HCT116 (cell line): Measurements from ENCODE around the gene MYO1E. TPM values are rescaled to one million over a fixed set of nuclear protein-coding genes. Genes with fewer than 3 reads are reported as not detected.

Source experiments
- ATAC-seq: fragments of 200-7000 bp; cut with Tn5 transposase; 2 replicates; pipeline ENCODE4 v1.9.1; 2020; ENCODE audit warnings: mild to moderate bottlenecking, moderate library complexity
- BruUV-seq: library from RNA; stranded (reverse); fragments of 400-500 nt; replicated peaks from 2 replicates; lab custom pipeline; 2021; lab: Mats Ljungman, UMichigan
- CTCF ChIA-PET: fragments of 300-600 bp; sonication (Branson Sonifier 250); formaldehyde crosslinking; loops from one replicate; lab custom pipeline; 2021; ENCODE audit warnings: antibody characterized with exemption; lab: Charles Lee
- POLR2A ChIA-PET: fragments of 300-600, 350-600 bp; sonication (Branson Sonifier 250); formaldehyde crosslinking; loops from one replicate; lab custom pipeline; 2021; ENCODE audit warnings: antibody characterized with exemption; lab: Charles Lee
- RAD21 ChIA-PET, 2 experiments: fragments of 300-600 bp; sonication (Branson Sonifier 250); formaldehyde crosslinking; loops; one replicate each; lab custom pipeline; 2023; ENCODE audit warnings: low total read pairs in 2 of 2; ENCODE audit not compliant: uncharacterized antibody in 2 of 2, unreplicated experiment in 2 of 2, low non-redundant PET in 1 of 2; lab: Charles Lee
- DNase-seq: peaks from one replicate; pipeline ENCODE4 v3.0.0-alpha.2; 2010; ENCODE audit warnings: low read depth, low spot score
- H2AFZ ChIP-seq: fragments of 200-600 bp; shearing (Covaris generic), sonication (generic); 2 replicates; pipeline ENCODE4 v1.6.1; 2017; ENCODE audit warnings: low read depth, mixed run types, mixed read lengths, antibody characterized with exemption, low read length; ENCODE audit not compliant: poor library complexity, severe bottlenecking
- H3K27ac ChIP-seq: 2 replicates; pipeline ENCODE4 v1.5.1; 2012; ENCODE audit warnings: low read depth, low read length
- H3K27me3 ChIP-seq: fragments of 200-600 bp; sonication (generic); 2 replicates; pipeline ENCODE4 v1.6.1; 2016; ENCODE audit warnings: mixed run types, low read length, mixed read lengths; ENCODE audit not compliant: insufficient read depth
- H3K36me3 ChIP-seq, 2 experiments: fragments of 200-500 bp in 1 of 2; fragments of 200-600 bp in 1 of 2; sonication (Bioruptor generic) in 1 of 2; sonication (generic) in 1 of 2; 2 replicates each; pipeline versions ENCODE4 v1.5.1 to v1.6.1; 2014 to 2016; ENCODE audit warnings: low read length in 2 of 2, inconsistent platforms in 1 of 2, mixed read lengths in 1 of 2, mixed run types in 1 of 2; ENCODE audit not compliant: insufficient read depth in 2 of 2, control insufficient read depth in 1 of 2
- H3K4me1 ChIP-seq, 2 experiments: fragments of 200-600 bp in 1 of 2; sonication (generic) in 1 of 2; 2 replicates each; pipeline versions ENCODE4 v1.5.1 to v1.6.1; 2012 to 2017; ENCODE audit warnings: low read length in 2 of 2, inconsistent platforms in 1 of 2, mild to moderate bottlenecking in 1 of 2, mixed read lengths in 1 of 2, mixed run types in 1 of 2, moderate library complexity in 1 of 2; ENCODE audit not compliant: insufficient read depth in 2 of 2, control insufficient read depth in 1 of 2
- H3K4me2 ChIP-seq: fragments of 200-600 bp; sonication (generic); 2 replicates; pipeline ENCODE4 v1.6.1; 2017; ENCODE audit warnings: mixed run types, low read length, mixed read lengths
- H3K4me3 ChIP-seq, 2 experiments: fragments of 200-600 bp in 1 of 2; sonication (generic) in 1 of 2; replicated peaks in 1 of 2; 2 replicates each; pipeline ENCODE4 v1.5.1; 2011 to 2016; ENCODE audit warnings: low read length in 2 of 2, control low read depth in 1 of 2, low read depth in 1 of 2, mild to moderate bottlenecking in 1 of 2, mixed read lengths in 1 of 2, mixed run types in 1 of 2
- H3K79me2 ChIP-seq: fragments of 200-600 bp; sonication (generic); 2 replicates; pipeline ENCODE4 v1.6.1; 2017; ENCODE audit warnings: mild to moderate bottlenecking, mixed run types, low read length, moderate library complexity, mixed read lengths; ENCODE audit not compliant: insufficient read depth
- H3K9ac ChIP-seq: fragments of 200-600 bp; sonication (generic); 2 replicates; pipeline ENCODE4 v1.6.1; 2016; ENCODE audit warnings: low read length, mixed read lengths
- H3K9me2 ChIP-seq: fragments of 200-600 bp; sonication (generic), shearing (Covaris generic); 2 replicates; pipeline ENCODE4 v1.6.1; 2017; ENCODE audit warnings: mixed run types, mild to moderate bottlenecking, moderate library complexity; ENCODE audit not compliant: insufficient read depth
- H3K9me3 ChIP-seq, 2 experiments: fragments of 200-500 bp in 1 of 2; fragments of 200-600 bp in 1 of 2; sonication (Bioruptor generic) in 1 of 2; sonication (generic) in 1 of 2; 2 replicates each; pipeline ENCODE4 v1.6.1; 2014 to 2017; ENCODE audit warnings: low read length in 2 of 2, mixed read lengths in 2 of 2, inconsistent platforms in 1 of 2, low read depth in 1 of 2, mild to moderate bottlenecking in 1 of 2, mixed run types in 1 of 2, moderate library complexity in 1 of 2; ENCODE audit not compliant: control insufficient read depth in 1 of 2, insufficient read depth in 1 of 2
- H4K20me1 ChIP-seq: fragments of 200-600 bp; sonication (generic), shearing (Covaris generic); 2 replicates; pipeline ENCODE4 v1.6.1; 2017; ENCODE audit warnings: mixed run types, mild to moderate bottlenecking, moderate library complexity; ENCODE audit not compliant: insufficient read depth
- ATF3 ChIP-seq: IDR thresholded peaks from 2 replicates; pipeline ENCODE4 v1.6.1; 2012
- CBX3 ChIP-seq: IDR thresholded peaks from 2 replicates; pipeline ENCODE4 v1.6.1; 2012; ENCODE audit warnings: low read depth
- ELF1 ChIP-seq: IDR thresholded peaks from 2 replicates; pipeline ENCODE4 v1.6.1; 2012; ENCODE audit warnings: low read depth, borderline replicate concordance
- EZH2 ChIP-seq: fragments of 200-600 bp; sonication (generic); IDR thresholded peaks from 2 replicates; pipeline ENCODE4 v1.6.1; 2017; ENCODE audit warnings: antibody characterized with exemption, mixed run types
- EZH2phosphoT487 ChIP-seq: fragments of 200-600 bp; IDR thresholded peaks from 2 replicates; pipeline ENCODE4 v1.6.1; 2018; ENCODE audit warnings: antibody characterized with exemption, borderline replicate concordance
- FOSL1 ChIP-seq: IDR thresholded peaks from 2 replicates; pipeline ENCODE4 v1.6.1; 2012; ENCODE audit warnings: low read depth
- JUND ChIP-seq: IDR thresholded peaks from 2 replicates; pipeline ENCODE4 v1.6.1; 2012
- MAX ChIP-seq: IDR thresholded peaks from 2 replicates; pipeline ENCODE4 v1.6.1; 2012
- POLR2A ChIP-seq: IDR thresholded peaks from 2 replicates; pipeline ENCODE4 v1.7.0; 2011; ENCODE audit warnings: borderline replicate concordance; ENCODE audit not compliant: insufficient read depth, insufficient read length; ENCODE audit errors: extremely low read depth
- SIN3A ChIP-seq: IDR thresholded peaks from 2 replicates; pipeline ENCODE4 v1.6.1; 2012; ENCODE audit warnings: low read depth
- SP1 ChIP-seq: IDR thresholded peaks from 2 replicates; pipeline ENCODE4 v1.6.1; 2012; ENCODE audit warnings: low read depth
- SRF ChIP-seq: IDR thresholded peaks from 2 replicates; pipeline ENCODE4 v1.6.1; 2012; ENCODE audit warnings: low read depth
- TCF7L2 ChIP-seq: IDR thresholded peaks from 2 replicates; pipeline ENCODE4 v1.7.0; 2011; ENCODE audit warnings: borderline replicate concordance, inconsistent platforms; ENCODE audit not compliant: insufficient read depth, insufficient read length; ENCODE audit errors: extremely low read depth
- YY1 ChIP-seq: IDR thresholded peaks from 2 replicates; pipeline ENCODE4 v1.6.1; 2011; ENCODE audit warnings: low read length, low read depth, moderate library complexity, mild to moderate bottlenecking; ENCODE audit not compliant: insufficient replicate concordance; ENCODE audit errors: extremely low read depth
- ZBTB33 ChIP-seq: IDR thresholded peaks from 2 replicates; pipeline ENCODE4 v1.6.1; 2011; ENCODE audit warnings: mild to moderate bottlenecking, low read length, moderate library complexity; ENCODE audit not compliant: insufficient replicate concordance; ENCODE audit errors: extremely low read depth
- ZFX ChIP-seq: fragments of 450-650 bp; IDR thresholded peaks from 2 replicates; pipeline ENCODE4 v1.6.1; 2017
- intact Hi-C: fragments of 100-400 bp; cut with micrococcal nuclease; formaldehyde crosslinking; loops from 2 replicates; pipeline ENCODE4 v1.10.0; 2022
- total RNA-seq: library from RNA; stranded (reverse); gene quantifications from one replicate; pipeline ENCODE4 v1.2.1, GENCODE V29; 2021; ENCODE audit not compliant: unreplicated experiment

The MYO1E gene
- total RNA-seq, 1 experiment from 2014 or later: 182 TPM

GRCh38 chr15:59315914-59316451 is 56.7 kb downstream of the MYO1E start:
- CTCF ChIA-PET: no interaction called here
- H3K4me1 ChIP-seq: peaks cover 14 to 28% of the 10 kb centered on the region in 2 experiments; a peak in 3 of 4 replicates
- RAD21 ChIA-PET: no interaction called here
- no peak for DNase-seq
- peaks cover 71% of the 10 kb centered on the region for H3K79me2 ChIP-seq
- no TSS peak for BruUV-seq
- TF ChIP-seq SIN3A (no peak), ZFX (no peak), SP1 (no peak), CBX3 (no peak), ATF3 (no peak), YY1 (no peak), EZH2 (no peak), FOSL1 (no peak), JUND (no peak), POLR2A (no peak), SRF (no peak), ELF1 (no peak), MAX (no peak), EZH2phosphoT487 (no peak), ZBTB33 (no peak), TCF7L2 (no peak)
- no peak overlapping the region for H3K4me3 ChIP-seq
- no peaks in the 10 kb centered on the region for H3K9me2 ChIP-seq
- H4K20me1 ChIP-seq: no peaks in the 10 kb centered on the region
- no peak overlapping the region for H3K9ac ChIP-seq
- H2AFZ ChIP-seq: no peak overlapping the region
- no peak for ATAC-seq
- H3K36me3 ChIP-seq: peaks cover 0 to 3% of the 10 kb centered on the region in 2 experiments; a peak in 1 of 4 replicates
- H3K9me3 ChIP-seq: no peaks in the 10 kb centered on the region
- POLR2A ChIA-PET: no interaction called here
- H3K4me2 ChIP-seq: no peak overlapping the region
- intact Hi-C loops: no loop called here
- H3K27ac ChIP-seq: no peak overlapping the region
- no peaks in the 10 kb centered on the region for H3K27me3 ChIP-seq
